NCI-H1436 (cell line): ENCODE data around the gene SPARC.

Experiments
- DNase-seq: peaks from one replicate; lab custom pipeline; 2025; lab: John Stamatoyannopoulos, UW

The SPARC gene

DNA sequence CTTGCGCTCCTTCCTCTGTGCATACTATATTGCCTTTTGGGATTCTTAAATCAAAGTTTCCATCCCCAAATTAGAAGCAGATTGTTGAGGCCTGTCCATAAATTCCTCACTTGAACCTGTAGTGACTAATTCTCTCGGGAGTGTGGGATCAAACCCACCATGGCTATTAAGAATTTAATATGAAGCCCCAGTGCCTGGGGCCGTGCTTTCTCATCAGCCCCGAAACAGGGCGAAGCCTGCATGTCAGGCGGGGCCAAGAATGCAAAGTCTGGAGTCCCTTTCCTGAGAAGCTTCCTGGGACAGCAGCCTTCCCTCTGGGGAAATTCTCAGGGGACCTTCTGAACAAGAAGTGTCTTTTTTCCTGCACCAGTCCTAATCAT, 66.3 kb downstream of the SPARC start:
- no peak for DNase-seq

DNA sequence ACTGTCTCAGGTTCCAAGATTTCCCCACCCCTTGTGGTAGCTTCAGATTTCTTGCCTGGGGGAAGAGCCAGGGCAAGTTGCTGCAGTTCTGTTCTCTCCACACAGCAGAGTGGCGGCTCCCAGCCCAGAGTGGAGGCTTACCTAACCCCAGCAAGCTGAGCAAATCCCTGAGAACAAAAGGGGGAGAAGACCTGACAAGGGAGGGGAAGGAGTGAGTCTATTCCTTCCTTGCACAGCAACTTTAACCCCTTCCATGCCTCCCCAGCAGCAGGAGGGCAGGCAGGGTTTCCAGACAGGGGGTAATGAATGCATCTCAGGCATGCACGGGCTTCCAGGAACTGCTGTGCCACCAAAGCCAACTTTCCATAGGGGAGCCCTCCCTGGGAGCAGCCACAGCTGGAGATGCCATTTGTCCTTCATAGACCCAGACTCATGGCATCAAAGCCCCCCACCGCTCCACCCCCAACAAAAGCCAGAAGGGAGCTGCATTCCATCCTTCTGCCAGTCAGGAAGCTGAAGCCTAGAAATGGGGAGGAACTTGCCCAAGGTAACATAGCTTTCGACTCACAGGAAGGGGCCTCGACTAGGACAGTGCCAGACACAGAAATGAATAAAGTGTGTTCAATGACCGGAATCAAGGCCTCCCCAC, 66.8 kb downstream of the SPARC start:
- DNase-seq = no peak

DNA sequence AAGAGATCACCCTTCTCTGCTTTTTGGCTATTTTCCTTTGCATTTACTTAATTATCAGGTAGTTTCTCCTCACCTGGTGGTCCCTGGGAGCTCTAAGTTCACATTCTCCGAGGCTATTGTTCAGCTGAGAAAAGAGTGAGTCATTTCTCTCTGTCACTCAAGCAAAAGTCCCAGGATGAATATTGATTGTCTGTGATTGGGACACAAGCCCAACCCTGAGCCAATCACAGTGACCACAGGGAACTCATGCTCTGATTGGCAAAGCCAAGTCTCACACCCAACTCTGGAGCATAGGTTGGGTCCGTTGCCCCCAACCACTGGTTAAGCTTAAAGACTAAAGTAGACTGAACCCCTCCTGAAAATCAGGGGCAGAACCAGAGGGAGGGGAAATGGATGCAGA, 67.8 kb downstream of the SPARC start:
- DNase-seq = no peak

DNA sequence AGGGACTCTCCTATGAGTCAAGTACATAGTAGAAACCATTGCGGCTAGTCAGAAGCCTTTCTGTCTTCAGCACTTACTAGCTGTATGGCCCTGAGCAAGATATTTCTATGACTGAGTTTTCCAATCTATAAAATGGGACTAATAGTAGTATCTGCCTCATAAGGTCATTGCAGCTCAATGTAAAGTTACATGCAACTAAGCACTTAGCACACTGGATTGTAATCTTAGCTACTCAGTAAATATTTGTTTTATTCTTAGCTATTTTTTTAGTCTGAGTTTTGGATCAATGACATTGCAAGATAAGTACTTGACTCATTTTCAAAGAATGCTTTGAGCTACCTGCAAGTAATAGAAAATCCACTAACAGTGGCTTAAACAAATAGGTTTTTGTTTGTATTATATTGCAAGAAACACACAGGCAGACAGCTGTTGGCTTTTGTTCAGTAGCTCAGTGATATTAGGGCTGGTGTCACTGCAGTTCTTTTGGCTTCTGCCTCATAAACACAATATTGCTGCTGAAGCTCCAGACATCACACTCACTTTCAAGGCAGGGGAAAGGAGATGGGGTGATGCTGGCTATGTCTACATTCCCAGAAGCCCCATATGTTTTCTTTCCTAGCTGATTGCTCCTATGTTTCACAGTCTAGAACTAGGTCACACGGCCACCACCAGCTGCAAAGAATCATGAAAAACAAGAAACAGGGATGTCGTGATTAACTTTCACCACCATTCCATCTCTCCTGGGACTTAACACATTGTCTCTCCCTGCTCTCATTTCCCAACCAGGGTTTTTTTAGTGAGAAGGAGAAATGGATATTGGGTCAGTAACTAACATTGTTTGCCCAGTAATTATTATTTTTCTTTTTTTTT, 68.6 kb downstream of the SPARC start:
- no peak for DNase-seq

- DNase-seq = no peak
Observed at GRCh38 chr5:151617383-151617840, 69.3 kb downstream of the SPARC start.

DNA sequence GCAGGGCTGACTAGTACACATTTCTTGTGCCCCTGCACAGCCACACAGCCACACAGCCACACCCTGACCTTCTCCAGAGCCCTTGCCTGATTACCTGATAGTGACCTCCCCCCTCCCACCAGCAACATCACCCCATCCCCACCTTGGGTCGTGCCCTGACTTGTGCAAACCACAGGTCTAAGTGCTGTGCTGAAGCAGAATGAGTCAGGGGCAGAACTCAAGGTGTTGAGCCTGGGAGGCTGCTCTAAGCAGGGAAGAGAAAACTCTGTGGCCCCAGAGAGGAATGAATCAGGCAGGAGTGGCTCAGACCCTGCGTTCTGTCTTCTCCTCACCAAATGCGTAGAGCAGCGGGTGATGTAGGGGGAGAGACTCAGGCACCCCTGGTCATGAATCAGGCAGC, 71.3 kb downstream of the SPARC start:
- no peak for DNase-seq

GRCh38 chr5:151614565-151614964, 72.2 kb downstream of the SPARC start:
- DNase-seq = no peak

- DNase-seq = no peak
Observed at GRCh38 chr5:151612689-151613427, 73.9 kb downstream of the SPARC start.

DNA sequence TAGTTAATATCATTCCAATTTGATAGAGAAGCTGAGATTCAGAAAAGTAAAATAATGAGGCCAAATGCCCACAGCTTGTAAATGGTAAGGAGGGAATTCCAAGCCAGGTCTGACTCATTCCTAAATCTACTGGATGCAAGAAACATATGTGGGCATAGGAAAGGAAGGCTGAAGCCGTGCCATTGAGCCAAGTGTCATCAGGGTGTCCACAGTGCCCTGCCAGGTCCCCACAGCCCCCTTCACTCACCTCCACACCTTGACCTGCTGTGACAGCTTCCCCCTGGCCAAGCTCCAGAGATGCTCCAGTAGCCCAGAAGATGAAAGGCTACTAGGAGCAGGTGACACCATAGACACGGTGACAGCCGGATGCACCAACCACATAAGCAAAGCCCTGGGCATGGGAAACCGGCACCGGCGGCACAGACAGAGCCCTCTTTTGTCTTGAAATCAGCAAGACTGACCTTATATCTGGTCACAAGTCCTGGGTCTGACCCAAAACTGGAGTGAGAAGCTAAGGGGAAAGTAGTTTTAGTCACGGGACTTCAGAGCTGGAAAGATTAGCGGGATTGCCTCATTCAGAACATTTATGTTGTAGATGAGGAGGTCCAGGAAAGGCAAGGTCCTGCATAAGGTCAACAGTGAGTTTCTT, 75.5 kb downstream of the SPARC start:
- no peak for DNase-seq
